ENCODE data around the gene RPP25. TPM values are rescaled to one million over a fixed set of nuclear protein-coding genes. Genes with fewer than 3 reads are reported as not detected.
A peak's percentile ranks its signal among the peaks of the same experiment; 100 is the strongest.
"Not testable (repeated sequence)": the region's sequence is repeated elsewhere in the genome, so short reads cannot be mapped to it uniquely, and the experiment has no call there.

Gene RPP25
- total RNA-seq, 1 donor from 2014 or later, result 24.0 TPM

GRCh38 chr15:74950078-74950908 lies 6.3 kb downstream of the RPP25 start:
- peak; percentile 85 for DNase-seq (ENCODE audit: low spot score)
- peak; percentile 95 for TF ChIP-seq CTCF (IDR thresholded peaks at IDR 0.05; ENCODE audit: unreplicated experiment)
- Mint-ChIP-seq H3K36me3 (ENCODE audit: low read depth, unreplicated experiment) (no peaks in the 10 kb centered on the region), H3K4me3 (ENCODE audit: unreplicated experiment) (no peak overlapping the region), H3K4me1 (ENCODE audit: unreplicated experiment) (peaks cover 20% of the 10 kb centered on the region), H3K9me3 (ENCODE audit: unreplicated experiment) (no peaks in the 10 kb centered on the region), H3K27me3 (ENCODE audit: unreplicated experiment) (peaks cover 2% of the 10 kb centered on the region), H3K27ac (ENCODE audit: unreplicated experiment) (no peak overlapping the region)

- Mint-ChIP-seq H3K27ac (ENCODE audit: unreplicated experiment) (peak within 1 kb of the TSS; percentile 86), H3K36me3 (ENCODE audit: low read depth, unreplicated experiment) (no peaks in the 10 kb centered on the region), H3K27me3 (ENCODE audit: unreplicated experiment) (no peaks in the 10 kb centered on the region), H3K4me1 (ENCODE audit: unreplicated experiment) (peaks cover 6% of the 10 kb centered on the region), H3K9me3 (ENCODE audit: unreplicated experiment) (no peaks in the 10 kb centered on the region), H3K4me3 (ENCODE audit: unreplicated experiment) (peak within 1 kb of the TSS; percentile 93)
- peak; percentile 90 for DNase-seq (ENCODE audit: low spot score)
- no peak for TF ChIP-seq CTCF (IDR thresholded peaks at IDR 0.05; ENCODE audit: unreplicated experiment)
Measured at GRCh38 chr15:74937590-74938371, 18.8 kb downstream of the RPP25 start, which contains the start of gene COX5A. Gene COX5A, minus strand, starts transcription at chr15:74938073. Its CDS starts 59 bp downstream, at chr15:74938014.

GRCh38 chr15:74937272-74937589 lies 19.3 kb downstream of the RPP25 start:
- peak overlapping the region; percentile 93 for H3K4me3 Mint-ChIP-seq (ENCODE audit: unreplicated experiment)
- H3K27me3 Mint-ChIP-seq (ENCODE audit: unreplicated experiment), result no peaks in the 10 kb centered on the region
- peak overlapping the region; percentile 67 for H3K27ac Mint-ChIP-seq (ENCODE audit: unreplicated experiment)
- peaks cover 6% of the 10 kb centered on the region for H3K4me1 Mint-ChIP-seq (ENCODE audit: unreplicated experiment)
- no peak for TF ChIP-seq CTCF (IDR thresholded peaks at IDR 0.05; ENCODE audit: unreplicated experiment)
- no peaks in the 10 kb centered on the region for H3K9me3 Mint-ChIP-seq (ENCODE audit: unreplicated experiment)
- DNase-seq (ENCODE audit: low spot score), result no peak
- no peaks in the 10 kb centered on the region for H3K36me3 Mint-ChIP-seq (ENCODE audit: low read depth, unreplicated experiment)

- H3K27me3 Mint-ChIP-seq (ENCODE audit: unreplicated experiment); H3K4me3 Mint-ChIP-seq (ENCODE audit: unreplicated experiment); H3K9me3 Mint-ChIP-seq (ENCODE audit: unreplicated experiment); H3K36me3 Mint-ChIP-seq (ENCODE audit: low read depth, unreplicated experiment); H3K4me1 Mint-ChIP-seq (ENCODE audit: unreplicated experiment): not testable (repeated sequence)
- DNase-seq (ENCODE audit: low spot score), result peak; percentile 33
- H3K27ac Mint-ChIP-seq (ENCODE audit: unreplicated experiment), result peak overlapping the region; percentile 42
Measured at GRCh38 chr15:74935193-74935592, 21.4 kb downstream of the RPP25 start.

GRCh38 chr15:74933573-74933972 lies 23.0 kb downstream of the RPP25 start:
- Mint-ChIP-seq H3K4me3 (ENCODE audit: unreplicated experiment) (no peak overlapping the region), H3K27ac (ENCODE audit: unreplicated experiment) (no peak overlapping the region), H3K4me1 (ENCODE audit: unreplicated experiment) (peaks cover 6% of the 10 kb centered on the region), H3K36me3 (ENCODE audit: low read depth, unreplicated experiment) (peaks cover 5% of the 10 kb centered on the region), H3K9me3 (ENCODE audit: unreplicated experiment) (no peaks in the 10 kb centered on the region), H3K27me3 (ENCODE audit: unreplicated experiment) (no peaks in the 10 kb centered on the region)
- DNase-seq (ENCODE audit: low spot score), result no peak
- TF ChIP-seq CTCF (IDR thresholded peaks at IDR 0.05; ENCODE audit: unreplicated experiment), result no peak

Measured in endothelial cell (in vitro differentiated cells).